ENCODE measurements around the gene AK9.

AK9 gene

GRCh38 chr6:109455437-109456110 is 235.4 kb downstream of the AK9 start, which contains the start of gene MICAL1:
Gene MICAL1 (minus strand): TSS chr6:109455772. CDS start chr6:109454196, 1,576 bp downstream.
- peak; percentile 85 for DNase-seq (ENCODE audit: low spot score)
- TF ChIP-seq CTCF (IDR thresholded peaks at IDR 0.05; ENCODE audit: borderline replicate concordance, control extremely low read depth, extremely low read depth, insufficient read depth, missing control alignments) = peak; percentile 9
- in situ Hi-C loops (cut with MboI; ENCODE audit: low sequenced_read_pairs, unreplicated experiment) = no loop called here

GRCh38 chr6:109454496-109455436 is 236.2 kb downstream of the AK9 start:
- no peak for TF ChIP-seq CTCF (IDR thresholded peaks at IDR 0.05; ENCODE audit: borderline replicate concordance, control extremely low read depth, extremely low read depth, insufficient read depth, missing control alignments)
- in situ Hi-C loops (cut with MboI; ENCODE audit: low sequenced_read_pairs, unreplicated experiment) = no loop called here
- DNase-seq (ENCODE audit: low spot score) = peak; percentile 79

DNA sequence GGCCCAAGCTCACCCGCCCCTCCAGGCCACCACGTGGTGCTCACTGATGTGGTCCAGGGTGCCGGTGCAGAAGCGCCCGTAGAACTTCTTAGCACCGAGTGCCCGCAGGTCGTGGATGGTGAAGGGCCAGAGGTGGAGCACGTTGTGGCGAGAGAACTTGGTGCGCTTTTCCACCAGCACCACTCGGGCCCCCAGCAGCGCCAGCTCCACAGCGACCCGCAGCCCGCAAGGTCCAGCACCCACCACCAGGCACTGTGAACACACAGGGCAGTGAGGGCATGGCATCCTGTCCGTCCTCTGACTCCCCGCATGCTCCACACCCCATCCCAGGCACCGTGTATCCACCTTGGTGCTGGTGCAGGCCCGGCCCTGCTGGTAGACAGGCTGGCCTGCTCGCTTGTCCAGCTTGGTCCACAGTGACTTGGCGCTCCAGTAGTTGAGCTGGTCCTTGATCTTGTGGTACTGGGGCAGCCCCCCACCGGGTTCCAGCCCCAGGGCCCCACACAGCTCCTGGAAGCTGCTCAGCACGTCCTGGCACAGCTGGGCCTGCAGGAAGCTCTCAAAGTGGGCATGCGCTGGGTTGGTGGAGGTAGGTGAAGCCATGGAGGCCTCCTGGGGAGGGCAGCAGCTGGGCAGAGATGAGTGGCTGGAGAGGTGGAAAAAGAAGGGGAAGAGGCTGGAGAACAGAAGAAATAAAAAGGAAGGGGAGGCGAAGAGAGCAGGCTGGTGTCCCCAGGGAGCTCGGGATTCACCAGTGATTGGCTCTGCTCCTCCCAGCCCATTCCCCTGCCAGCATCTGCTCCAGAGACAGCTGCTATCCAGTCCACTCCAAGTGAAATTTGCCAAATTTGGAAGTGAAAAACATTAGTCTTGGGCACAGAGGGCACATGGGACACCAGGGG is 237.2 kb downstream of the AK9 start:
- DNase-seq (ENCODE audit: low spot score) = no peak
- TF ChIP-seq CTCF (IDR thresholded peaks at IDR 0.05; ENCODE audit: borderline replicate concordance, control extremely low read depth, extremely low read depth, insufficient read depth, missing control alignments) = no peak
- in situ Hi-C loops (cut with MboI; ENCODE audit: low sequenced_read_pairs, unreplicated experiment) = no loop called here

- DNase-seq (ENCODE audit: low spot score) = no peak
- in situ Hi-C loops (cut with MboI; ENCODE audit: low sequenced_read_pairs, unreplicated experiment) = no loop called here
- no peak for TF ChIP-seq CTCF (IDR thresholded peaks at IDR 0.05; ENCODE audit: borderline replicate concordance, control extremely low read depth, extremely low read depth, insufficient read depth, missing control alignments)
Observed at GRCh38 chr6:109453156-109453555, 237.8 kb downstream of the AK9 start.

DNA sequence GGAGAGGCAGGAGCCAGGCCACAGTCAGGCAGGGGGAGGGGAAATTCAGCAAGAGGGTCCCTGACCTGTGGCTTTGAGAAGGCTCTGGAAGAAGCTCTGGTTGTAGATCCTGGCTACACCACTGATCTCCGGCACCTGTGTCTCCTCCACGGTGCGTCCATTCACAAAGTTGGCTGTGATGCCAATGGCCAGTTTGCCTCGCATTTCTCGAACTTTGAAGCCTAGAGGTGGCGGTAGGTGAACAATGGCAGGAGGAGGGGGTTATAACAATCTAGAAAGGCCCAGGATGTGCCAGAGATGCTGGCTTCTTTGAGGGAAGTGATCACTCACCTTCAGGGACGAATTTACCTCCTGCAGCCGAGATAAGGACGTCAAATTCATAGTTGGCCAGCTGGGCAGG is 238.8 kb downstream of the AK9 start:
- no peak for TF ChIP-seq CTCF (IDR thresholded peaks at IDR 0.05; ENCODE audit: borderline replicate concordance, control extremely low read depth, extremely low read depth, insufficient read depth, missing control alignments)
- DNase-seq (ENCODE audit: low spot score) = no peak
- in situ Hi-C loops (cut with MboI; ENCODE audit: low sequenced_read_pairs, unreplicated experiment) = no loop called here

DNA sequence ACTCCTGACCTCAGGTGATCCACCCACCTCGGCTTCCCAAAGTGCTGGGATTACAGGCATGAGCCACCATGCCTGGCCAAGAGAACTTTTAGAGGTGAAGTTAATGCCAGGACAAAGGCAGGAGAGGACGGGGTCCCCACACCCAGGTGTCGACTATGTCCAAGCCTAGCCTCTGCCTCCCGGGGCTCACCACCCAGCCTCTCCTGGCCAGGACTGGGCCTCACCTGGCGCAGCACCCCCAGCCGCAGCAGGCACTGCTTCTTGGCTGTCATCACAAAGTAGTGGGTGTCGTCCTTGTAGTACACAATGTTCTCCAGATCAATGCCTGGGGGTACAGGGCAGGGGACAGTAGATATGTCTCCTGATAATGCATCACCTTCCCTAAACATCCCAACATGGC is 239.6 kb downstream of the AK9 start:
- DNase-seq (ENCODE audit: low spot score) = no peak
- TF ChIP-seq CTCF (IDR thresholded peaks at IDR 0.05; ENCODE audit: borderline replicate concordance, control extremely low read depth, extremely low read depth, insufficient read depth, missing control alignments) = no peak
- in situ Hi-C loops (cut with MboI; ENCODE audit: low sequenced_read_pairs, unreplicated experiment) = no loop called here
